ENCODE measurements around the gene DET1. TPM values are rescaled to one million over a fixed set of nuclear protein-coding genes. Genes with fewer than 3 reads are reported as not detected.
A peak's percentile ranks its signal among the peaks of the same experiment; 100 is the strongest.
"Not testable (repeated sequence)": the region's sequence is repeated elsewhere in the genome, so short reads cannot be mapped to it uniquely, and the experiment has no call there.

The DET1 gene
- total RNA-seq, 4 donors from 2014 or later, result 4.3 to 12.2 (median 6.7) TPM

- TF ChIP-seq EP300 (IDR thresholded peaks at IDR 0.05) (no peak), POLR2A (IDR thresholded peaks at IDR 0.05) (no peak), POLR2AphosphoS5 (IDR thresholded peaks at IDR 0.05) (no peak), CTCF (IDR thresholded peaks at IDR 0.05) (no peak)
- WGBS, result 93% methylated on average over 2 of the region's 2 CpGs
- Histone ChIP-seq H3K27ac (no peak overlapping the region), H3K4me3 (no peak overlapping the region), H3K9me3 (no peaks in the 10 kb centered on the region), H3K27me3 (no peaks in the 10 kb centered on the region), H3K4me1 (peaks cover 23% of the 10 kb centered on the region), H3K36me3 (peaks cover 28% of the 10 kb centered on the region)
- DNase-seq (ENCODE audit: low spot score in 2 of 2), result no peak
Measured at GRCh38 chr15:88469321-88469720, 77.2 kb downstream of the DET1 start.

GRCh38 chr15:88468721-88469120 is 77.8 kb downstream of the DET1 start:
- Histone ChIP-seq H3K36me3 (peaks cover 29% of the 10 kb centered on the region), H3K4me1 (peaks cover 23% of the 10 kb centered on the region)
- not testable (repeated sequence) for H3K9me3 ChIP-seq; DNase-seq (ENCODE audit: low spot score in 2 of 2); H3K27me3 ChIP-seq; H3K4me3 ChIP-seq; H3K27ac ChIP-seq
- 95% methylated on average over 10 of the region's 10 CpGs for WGBS

- no peak for DNase-seq (ENCODE audit: low spot score in 2 of 2)
- TF ChIP-seq CTCF (IDR thresholded peaks at IDR 0.05) (no peak), POLR2A (IDR thresholded peaks at IDR 0.05) (no peak), POLR2AphosphoS5 (IDR thresholded peaks at IDR 0.05) (no peak), EP300 (IDR thresholded peaks at IDR 0.05) (no peak)
- no peaks in the 10 kb centered on the region for H3K27me3 ChIP-seq
- peak overlapping the region; percentile 95 for H3K4me3 ChIP-seq
- H3K27ac ChIP-seq, result peak overlapping the region; percentile 91
- 3% methylated on average over 16 of the region's 17 CpGs for WGBS
- peaks cover 29% of the 10 kb centered on the region for H3K36me3 ChIP-seq
- H3K4me1 ChIP-seq, result peaks cover 23% of the 10 kb centered on the region
- H3K9me3 ChIP-seq, result no peaks in the 10 kb centered on the region
Measured at GRCh38 chr15:88467935-88468528, 78.4 kb downstream of the DET1 start.

- H3K27ac ChIP-seq, result peak within 1 kb of the TSS; percentile 91
- peaks cover 29% of the 10 kb centered on the region for H3K36me3 ChIP-seq
- WGBS, result under 1% methylated on average over 29 of the region's 55 CpGs
Measured at GRCh38 chr15:88467073-88467934, 79.2 kb downstream of the DET1 start, which contains the start of the genes MRPL46 and MRPS11. Gene MRPL46 (minus strand): TSS chr15:88467388. CDS start chr15:88467377, 11 bp downstream. Gene MRPS11 (plus strand): TSS chr15:88467708. CDS start chr15:88467718, 10 bp downstream.

GRCh38 chr15:88465633-88466224 is 80.8 kb downstream of the DET1 start:
- DNase-seq (ENCODE audit: low spot score in 2 of 2), result no peak
- 83% methylated on average over 4 of the region's 4 CpGs for WGBS
- H3K27ac ChIP-seq, result no peak overlapping the region

More at GRCh38 chr15:88467073-88467934, 79.2 kb downstream of the DET1 start, which contains the start of the genes MRPL46 and MRPS11:
- DNase-seq (ENCODE audit: low spot score in 2 of 2), result peak; percentile 89 to 93
- peak within 1 kb of the TSS; percentile 95 for H3K4me3 ChIP-seq
- no peaks in the 10 kb centered on the region for H3K9me3 ChIP-seq
- peaks cover 23% of the 10 kb centered on the region for H3K4me1 ChIP-seq
- TF ChIP-seq POLR2AphosphoS5 (IDR thresholded peaks at IDR 0.05) (peak in 1 of 3 donors; percentile 81), EP300 (IDR thresholded peaks at IDR 0.05) (no peak), POLR2A (IDR thresholded peaks at IDR 0.05) (no peak), CTCF (IDR thresholded peaks at IDR 0.05) (no peak)
- no peaks in the 10 kb centered on the region for H3K27me3 ChIP-seq

More at GRCh38 chr15:88465633-88466224, 80.8 kb downstream of the DET1 start:
- no peaks in the 10 kb centered on the region for H3K27me3 ChIP-seq
- TF ChIP-seq POLR2A (IDR thresholded peaks at IDR 0.05), result no peak
- no peak for TF ChIP-seq CTCF (IDR thresholded peaks at IDR 0.05)
- TF ChIP-seq POLR2AphosphoS5 (IDR thresholded peaks at IDR 0.05), result no peak
- no peak for TF ChIP-seq EP300 (IDR thresholded peaks at IDR 0.05)
- H3K9me3 ChIP-seq, result no peaks in the 10 kb centered on the region
- peak overlapping the region; percentile 95 for H3K4me3 ChIP-seq
- peaks cover 23% of the 10 kb centered on the region for H3K4me1 ChIP-seq
- H3K36me3 ChIP-seq, result peaks cover 38% of the 10 kb centered on the region

Measured in suprapubic skin (tissue), 4 donors.